A673 (cell line): ENCODE measurements around the gene OR6S1. TPM values are rescaled to one million over a fixed set of nuclear protein-coding genes. Genes with fewer than 3 reads are reported as not detected.
A peak's percentile ranks its signal among the peaks of the same experiment; 100 is the strongest.

Experiments
- BruUV-seq: library from RNA; stranded (reverse); fragments of 400-500 nt; replicated peaks from 2 replicates; lab custom pipeline; 2021; lab: Mats Ljungman, UMichigan
- CTCF ChIA-PET: fragments of 300-600 bp; sonication (Branson Sonifier 250); formaldehyde crosslinking; loops from one replicate; lab custom pipeline; 2022; ENCODE audit warnings: antibody characterized with exemption; lab: Charles Lee
- POLR2A ChIA-PET: fragments of 300-600 bp; sonication (Branson Sonifier 250); formaldehyde crosslinking; loops from one replicate; lab custom pipeline; 2022; ENCODE audit warnings: antibody characterized with exemption; ENCODE audit not compliant: low non-redundant PET; lab: Charles Lee
- DNase-seq: peaks from one replicate; pipeline ENCODE4 v3.0.0-alpha.2; 2015; ENCODE audit warnings: low spot score
- H3K27ac ChIP-seq: fragments of 200-600 bp; sonication (generic); 2 replicates; pipeline ENCODE4 v1.5.1; 2016; ENCODE audit warnings: mixed run types, low read depth, mild to moderate bottlenecking, mixed read lengths, antibody characterized with exemption, low read length; ENCODE audit not compliant: poor library complexity, severe bottlenecking
- H3K27me3 ChIP-seq: fragments of 200-600 bp; sonication (generic); replicated peaks from 2 replicates; pipeline ENCODE4 v1.6.1; 2017; ENCODE audit warnings: mixed run types, low read depth, mild to moderate bottlenecking, mixed read lengths, antibody characterized with exemption, low read length; ENCODE audit not compliant: insufficient read depth, poor library complexity
- H3K36me3 ChIP-seq: fragments of 200-600 bp; sonication (generic); 2 replicates; pipeline ENCODE4 v1.6.1; 2016; ENCODE audit warnings: mixed run types, mild to moderate bottlenecking, mixed read lengths, antibody characterized with exemption, low read length; ENCODE audit not compliant: insufficient read depth, poor library complexity, severe bottlenecking
- H3K4me1 ChIP-seq: fragments of 200-600 bp; sonication (generic); 2 replicates; pipeline ENCODE4 v1.6.1; 2017; ENCODE audit warnings: mixed run types, mild to moderate bottlenecking, mixed read lengths, antibody characterized with exemption, low read length; ENCODE audit not compliant: insufficient read depth, poor library complexity, severe bottlenecking
- H3K4me3 ChIP-seq: fragments of 200-600 bp; sonication (generic); 2 replicates; pipeline ENCODE4 v1.5.1; 2016; ENCODE audit warnings: low read depth, mixed run types, mild to moderate bottlenecking, mixed read lengths, low read length; ENCODE audit not compliant: poor library complexity, severe bottlenecking
- H3K9me3 ChIP-seq: fragments of 200-600 bp; sonication (generic); 2 replicates; pipeline ENCODE4 v1.6.1; 2016; ENCODE audit warnings: mixed run types, low read depth, mild to moderate bottlenecking, mixed read lengths, antibody characterized with exemption, low read length; ENCODE audit not compliant: poor library complexity, severe bottlenecking
- EZH2 ChIP-seq: fragments of 200-600 bp; sonication (generic); IDR thresholded peaks from 2 replicates; pipeline ENCODE4 v1.6.1; 2017; ENCODE audit warnings: borderline replicate concordance, low read depth, mild to moderate bottlenecking, mixed read lengths, antibody characterized with exemption, low read length; ENCODE audit not compliant: poor library complexity, severe bottlenecking
- intact Hi-C: fragments of 100-400 bp; cut with micrococcal nuclease; formaldehyde crosslinking; loops from one replicate; pipeline ENCODE4 v1.10.0; 2022; ENCODE audit not compliant: unreplicated experiment
- total RNA-seq: library from RNA; stranded (reverse); gene quantifications from 2 replicates; pipeline ENCODE4 v1.2.3, GENCODE V29; 2021
- TF ChIP-seq, protein P1 (sequence below): fragments of 300-800, 200-600 bp; sonication (generic); conservative IDR thresholded peaks from 2 replicates; pipeline ENCODE4 v1.5.1; 2017; ENCODE audit warnings: low read depth, mild to moderate bottlenecking, antibody characterized with exemption, low read length, moderate library complexity, mixed read lengths

The OR6S1 gene
- total RNA-seq, 1 experiment from 2014 or later: not detected

DNA sequence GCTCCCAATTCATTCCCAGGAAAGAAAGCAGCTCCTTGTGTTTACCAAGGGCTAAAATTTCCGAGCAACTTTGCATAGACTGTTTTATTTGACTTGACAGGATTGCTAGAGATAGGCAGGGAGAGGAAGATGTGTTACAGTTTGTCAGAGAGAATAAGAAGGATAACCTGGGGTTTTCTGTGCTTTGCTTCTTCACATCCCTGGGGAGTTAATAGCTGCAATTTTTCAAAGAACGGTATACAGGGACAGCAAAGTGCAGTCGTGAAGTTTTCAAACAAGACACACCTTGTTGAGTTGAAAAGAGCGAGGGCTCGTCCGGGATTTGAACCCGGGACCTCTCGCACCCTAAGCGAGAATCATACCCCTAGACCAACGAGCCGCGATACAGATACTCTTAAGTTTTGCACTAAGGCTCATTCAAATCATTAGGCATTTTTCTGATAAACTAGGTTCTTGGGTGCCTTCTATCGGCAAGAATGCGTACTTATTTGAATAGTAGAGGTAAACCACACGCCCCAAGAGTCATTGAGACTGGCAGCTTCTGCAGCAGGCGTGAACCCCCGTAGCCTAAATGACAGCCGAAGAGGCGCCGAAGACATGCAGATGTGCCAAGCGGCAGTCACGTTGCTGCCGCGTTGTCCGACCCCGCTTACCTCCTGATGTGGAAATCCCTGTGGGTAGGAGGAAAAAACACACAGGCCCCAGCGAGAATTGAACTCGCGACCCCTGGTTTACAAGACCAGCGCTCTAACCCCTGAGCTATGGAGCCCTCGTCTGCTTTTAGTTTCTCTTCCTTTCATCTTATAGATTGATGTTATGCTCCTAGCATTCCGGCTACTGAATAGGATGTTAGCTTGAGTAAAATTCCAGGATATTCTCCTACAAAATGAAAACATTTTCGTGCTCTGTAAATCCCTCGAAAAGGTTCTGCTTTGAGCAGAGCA lies 28.1 kb downstream of the OR6S1 start:
- peak; percentile 99 for DNase-seq
- Histone ChIP-seq H3K4me1 (peaks cover 14% of the 10 kb centered on the region), H3K36me3 (no peaks in the 10 kb centered on the region), H3K4me3 (peak overlapping the region; percentile 52), H3K9me3 (no peaks in the 10 kb centered on the region), H3K27ac (peak overlapping the region; percentile 45), H3K27me3 (no peaks in the 10 kb centered on the region)
- intact Hi-C loops: loop anchor here (1.0 to 5.0 kb wide), 3 partner anchors 70 to 270 kb away; partner anchors contain the start of genes APEX1 and PARP2
- POLR2A ChIA-PET: no interaction called here
- no peak for TF ChIP-seq EZH2
- TF ChIP-seq, protein P1, sequence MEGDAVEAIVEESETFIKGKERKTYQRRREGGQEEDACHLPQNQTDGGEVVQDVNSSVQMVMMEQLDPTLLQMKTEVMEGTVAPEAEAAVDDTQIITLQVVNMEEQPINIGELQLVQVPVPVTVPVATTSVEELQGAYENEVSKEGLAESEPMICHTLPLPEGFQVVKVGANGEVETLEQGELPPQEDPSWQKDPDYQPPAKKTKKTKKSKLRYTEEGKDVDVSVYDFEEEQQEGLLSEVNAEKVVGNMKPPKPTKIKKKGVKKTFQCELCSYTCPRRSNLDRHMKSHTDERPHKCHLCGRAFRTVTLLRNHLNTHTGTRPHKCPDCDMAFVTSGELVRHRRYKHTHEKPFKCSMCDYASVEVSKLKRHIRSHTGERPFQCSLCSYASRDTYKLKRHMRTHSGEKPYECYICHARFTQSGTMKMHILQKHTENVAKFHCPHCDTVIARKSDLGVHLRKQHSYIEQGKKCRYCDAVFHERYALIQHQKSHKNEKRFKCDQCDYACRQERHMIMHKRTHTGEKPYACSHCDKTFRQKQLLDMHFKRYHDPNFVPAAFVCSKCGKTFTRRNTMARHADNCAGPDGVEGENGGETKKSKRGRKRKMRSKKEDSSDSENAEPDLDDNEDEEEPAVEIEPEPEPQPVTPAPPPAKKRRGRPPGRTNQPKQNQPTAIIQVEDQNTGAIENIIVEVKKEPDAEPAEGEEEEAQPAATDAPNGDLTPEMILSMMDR: peak; percentile 77
- CTCF ChIA-PET: interaction anchor here (0.5 to 1.3 kb wide), 2 partner anchors 70 to 348 kb away, joined by 5 read pairs; partner anchors contain the start of gene RNASE4
- TSS peak; percentile 100 for BruUV-seq

DNA sequence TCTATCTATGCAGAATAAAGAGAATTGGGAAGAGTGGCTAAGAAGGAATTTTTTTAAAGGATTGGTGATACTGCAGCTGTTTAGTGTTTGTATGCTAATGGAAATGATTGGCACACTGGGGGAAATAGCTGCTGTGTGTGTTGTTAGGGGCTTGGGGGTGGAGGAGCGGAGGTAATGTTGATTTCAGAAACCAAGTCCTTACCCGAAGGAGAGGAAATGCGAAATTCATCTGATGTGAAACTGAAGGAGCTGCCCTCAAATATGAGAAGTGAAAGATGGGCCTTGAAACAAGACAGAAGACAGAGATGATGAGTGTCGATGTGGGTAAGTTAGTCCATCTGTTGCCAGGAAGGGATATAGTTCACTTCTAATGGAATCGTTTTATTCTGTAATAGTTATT lies 29.1 kb downstream of the OR6S1 start:
- ChIA-PET CTCF (no interaction called here), POLR2A (no interaction called here)
- DNase-seq: no peak
- H3K27me3 ChIP-seq: no peaks in the 10 kb centered on the region
- BruUV-seq: no TSS peak
- H3K36me3 ChIP-seq: no peaks in the 10 kb centered on the region
- H3K4me3 ChIP-seq: peak overlapping the region; percentile 52
- H3K9me3 ChIP-seq: no peaks in the 10 kb centered on the region
- H3K4me1 ChIP-seq: peaks cover 14% of the 10 kb centered on the region
- no peak overlapping the region for H3K27ac ChIP-seq
- no peak for TF ChIP-seq EZH2
- TF ChIP-seq, protein P1: no peak
- intact Hi-C loops: loop anchor here (5.0 kb wide), 1 partner anchor 155 kb away; the partner anchor contains the start of gene APEX1

DNA sequence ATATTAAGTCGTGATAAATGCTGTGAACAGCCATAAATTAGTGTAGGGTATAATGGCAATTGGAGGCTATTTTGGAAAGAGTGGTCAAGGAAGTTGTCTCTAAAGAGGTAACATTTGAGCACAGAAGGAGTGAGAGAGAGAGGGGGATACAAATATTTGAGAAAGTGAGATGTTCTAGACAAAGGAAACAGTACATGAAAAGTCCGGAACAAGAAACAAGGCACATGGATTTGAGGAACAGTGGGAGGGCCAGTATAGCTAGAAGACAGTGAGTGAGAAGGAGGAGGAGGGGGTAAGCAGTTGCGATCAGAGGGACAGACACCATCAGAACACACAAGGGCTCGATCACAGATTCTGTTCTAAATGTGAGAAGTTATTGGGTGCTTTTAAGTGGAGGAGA lies 30.2 kb downstream of the OR6S1 start:
- Histone ChIP-seq H3K9me3 (no peaks in the 10 kb centered on the region), H3K27ac (no peak overlapping the region), H3K27me3 (no peaks in the 10 kb centered on the region), H3K36me3 (no peaks in the 10 kb centered on the region), H3K4me3 (peak overlapping the region; percentile 85), H3K4me1 (peaks cover 14% of the 10 kb centered on the region)
- POLR2A ChIA-PET: no interaction called here
- intact Hi-C loops: loop anchor here (5.0 kb wide), 1 partner anchor 154 kb away; the partner anchor contains the start of gene APEX1
- CTCF ChIA-PET: interaction anchor here (1.2 kb wide), 1 partner anchor 80 kb away, joined by 3 read pairs; no protein-coding TSS in a partner anchor
- no peak for TF ChIP-seq EZH2
- TF ChIP-seq, protein P1: no peak
- no TSS peak for BruUV-seq
- no peak for DNase-seq
